Suprapubic skin (tissue), 4 donors: Measurements from ENCODE around the gene THEM5. TPM values are rescaled to one million over a fixed set of nuclear protein-coding genes. Genes with fewer than 3 reads are reported as not detected.

ENCODE experiments used
- DNase-seq, 2 donors: peaks; one replicate each; pipeline ENCODE4 v3.0.0-alpha.2; 2019; ENCODE audit warnings: low spot score in 2 of 2
- H3K27ac ChIP-seq: fragments of 200-600 bp; sonication (generic); one replicate; pipeline ENCODE4 v1.5.1; 2019
- H3K27me3 ChIP-seq: fragments of 200-600 bp; sonication (generic); one replicate; pipeline ENCODE4 v1.5.1; 2019
- H3K36me3 ChIP-seq: fragments of 200-600 bp; sonication (generic); one replicate; pipeline ENCODE4 v1.5.1; 2019
- H3K4me1 ChIP-seq: fragments of 200-600 bp; sonication (generic); one replicate; pipeline ENCODE4 v1.5.1; 2019
- H3K4me3 ChIP-seq: fragments of 200-600 bp; sonication (generic); one replicate; pipeline ENCODE4 v1.5.1; 2019; ENCODE audit warnings: mild to moderate bottlenecking
- H3K9me3 ChIP-seq: fragments of 200-600 bp; sonication (generic); one replicate; pipeline ENCODE4 v1.5.1; 2019
- CTCF ChIP-seq, 2 donors: fragments of 200-600 bp in 1 of 2; fragments of 450-650 bp in 1 of 2; sonication (generic) in 1 of 2; IDR thresholded peaks; one replicate each; pipeline ENCODE4 v1.5.1; 2016 to 2019; ENCODE audit warnings: antibody characterized with exemption in 2 of 2, mild to moderate bottlenecking in 1 of 2, moderate library complexity in 1 of 2
- EP300 ChIP-seq: sonication (generic); formaldehyde crosslinking; IDR thresholded peaks from one replicate; pipeline ENCODE4 v1.6.1; 2017; ENCODE audit warnings: antibody characterized with exemption
- POLR2A ChIP-seq, 2 donors: fragments of 450-650 bp; IDR thresholded peaks; one replicate each; pipeline ENCODE4 v1.6.1; 2017; ENCODE audit warnings: antibody characterized with exemption in 2 of 2, mild to moderate bottlenecking in 2 of 2, moderate library complexity in 2 of 2
- POLR2AphosphoS5 ChIP-seq, 3 donors: sonication (generic); formaldehyde crosslinking; IDR thresholded peaks; one replicate each; pipeline ENCODE4 v1.6.1; 2017; ENCODE audit warnings: antibody characterized with exemption in 3 of 3
- WGBS: methylation state at CpG from one replicate; pipeline ENCODE4 v1.1.5; 2018; 5-methylcytosine and 5-hydroxymethylcytosine counted together
- total RNA-seq, 4 donors: library from RNA; depleted of rRNA; stranded (reverse); fragments of >200 nt; gene quantifications; one replicate each; pipeline ENCODE4 v1.1.0, GENCODE V29; 2016

Gene THEM5
- total RNA-seq, 4 donors from 2014 or later = 29.1 to 89.7 (median 64.3) TPM

DNA sequence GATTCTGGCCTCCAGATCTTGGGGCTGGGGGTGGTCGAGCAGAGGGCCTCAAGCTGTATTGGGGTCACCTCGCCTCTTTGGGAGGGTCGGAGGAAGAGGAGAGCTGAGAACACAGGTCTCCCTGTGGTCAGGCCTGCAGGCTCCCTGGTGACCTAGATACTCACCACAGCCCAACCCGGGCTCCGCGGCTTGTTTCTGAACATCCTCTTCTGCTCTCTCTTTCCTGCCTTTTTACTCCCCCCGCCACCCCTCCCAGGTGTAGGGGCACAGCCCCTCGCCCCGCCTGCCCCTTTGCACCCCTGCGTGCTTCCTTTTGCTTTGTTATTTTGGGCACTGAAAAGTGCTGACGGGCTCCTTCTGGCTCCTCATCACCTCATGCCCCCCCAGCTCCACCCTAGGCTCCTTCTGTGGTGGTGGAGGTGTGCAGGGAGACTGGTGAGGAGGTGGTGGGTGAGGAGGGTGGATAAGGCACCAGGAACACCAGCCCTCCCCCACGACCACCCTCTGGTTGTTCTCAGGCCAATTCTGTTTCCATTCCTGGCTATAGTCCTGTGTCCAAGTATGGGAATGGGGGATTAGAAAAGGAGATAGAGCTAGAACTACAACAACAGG is 37.7 kb downstream of the THEM5 start:
- peaks cover 15% of the 10 kb centered on the region for H3K4me1 ChIP-seq
- DNase-seq = no peak
- no peak overlapping the region for H3K4me3 ChIP-seq
- H3K27me3 ChIP-seq = no peaks in the 10 kb centered on the region
- peaks cover 7% of the 10 kb centered on the region for H3K36me3 ChIP-seq
- no peak for TF ChIP-seq CTCF (IDR thresholded peaks at IDR 0.05)
- no peak for TF ChIP-seq POLR2AphosphoS5 (IDR thresholded peaks at IDR 0.05)
- H3K9me3 ChIP-seq = no peaks in the 10 kb centered on the region
- 80% methylated on average over 12 of the region's 12 CpGs for WGBS
- H3K27ac ChIP-seq = no peak overlapping the region

- H3K9me3 ChIP-seq = no peaks in the 10 kb centered on the region
- DNase-seq = no peak
- TF ChIP-seq POLR2AphosphoS5 (IDR thresholded peaks at IDR 0.05) = no peak
- TF ChIP-seq EP300 = no peak
- TF ChIP-seq POLR2A (IDR thresholded peaks at IDR 0.05) = no peak
- TF ChIP-seq CTCF (IDR thresholded peaks at IDR 0.05) = no peak
- H3K27ac ChIP-seq = no peak overlapping the region
- H3K4me3 ChIP-seq = no peak overlapping the region
- WGBS = 85% methylated on average over 3 of the region's 8 CpGs
- peaks cover 10% of the 10 kb centered on the region for H3K4me1 ChIP-seq
- no peaks in the 10 kb centered on the region for H3K27me3 ChIP-seq
- peaks cover 7% of the 10 kb centered on the region for H3K36me3 ChIP-seq
Measured at GRCh38 chr1:151814971-151815545, 38.5 kb downstream of the THEM5 start.

GRCh38 chr1:151814426-151814825 is 39.1 kb downstream of the THEM5 start:
- TF ChIP-seq POLR2A (IDR thresholded peaks at IDR 0.05) = no peak
- no peak for TF ChIP-seq EP300
- TF ChIP-seq CTCF (IDR thresholded peaks at IDR 0.05) = no peak
- TF ChIP-seq POLR2AphosphoS5 (IDR thresholded peaks at IDR 0.05) = no peak
- H3K36me3 ChIP-seq = peaks cover 7% of the 10 kb centered on the region
- WGBS = 85% methylated on average over 15 of the region's 15 CpGs
- no peaks in the 10 kb centered on the region for H3K9me3 ChIP-seq
- H3K4me3 ChIP-seq = no peak overlapping the region
- no peaks in the 10 kb centered on the region for H3K27me3 ChIP-seq
- DNase-seq = no peak
- no peak overlapping the region for H3K27ac ChIP-seq
- peaks cover 11% of the 10 kb centered on the region for H3K4me1 ChIP-seq

- Histone ChIP-seq H3K4me3 (no peak overlapping the region), H3K9me3 (no peaks in the 10 kb centered on the region), H3K36me3 (peaks cover 7% of the 10 kb centered on the region), H3K4me1 (peaks cover 11% of the 10 kb centered on the region), H3K27ac (no peak overlapping the region), H3K27me3 (no peaks in the 10 kb centered on the region)
- WGBS = 85% methylated on average over 11 of the region's 12 CpGs
- TF ChIP-seq EP300 = no peak
- DNase-seq = no peak
Measured at GRCh38 chr1:151813271-151813977, 40.1 kb downstream of the THEM5 start.

DNA sequence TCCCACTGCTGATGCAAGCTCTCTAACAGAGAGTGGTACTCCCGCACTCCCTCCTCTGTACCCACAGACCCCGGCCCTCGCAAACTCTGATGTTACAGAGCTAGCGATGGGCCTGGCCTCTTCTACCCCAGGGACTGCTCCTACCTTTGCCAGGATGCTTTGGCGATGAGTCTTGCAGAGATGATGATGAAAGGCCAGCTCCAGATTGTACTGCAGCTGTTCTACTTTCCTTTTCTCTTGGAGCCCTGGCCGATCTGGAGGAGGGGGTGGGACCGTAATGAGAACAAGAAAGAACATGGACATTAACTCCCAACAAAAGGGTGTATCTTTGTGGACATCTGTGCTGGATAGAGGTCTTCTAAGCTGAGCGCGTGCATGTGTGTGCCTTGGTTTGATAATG is 42.3 kb downstream of the THEM5 start:
- TF ChIP-seq POLR2A (IDR thresholded peaks at IDR 0.05) (no peak), POLR2AphosphoS5 (IDR thresholded peaks at IDR 0.05) (no peak), EP300 (no peak), CTCF (IDR thresholded peaks at IDR 0.05) (no peak)
- Histone ChIP-seq H3K36me3 (peaks cover 7% of the 10 kb centered on the region), H3K27me3 (no peaks in the 10 kb centered on the region), H3K4me1 (peaks cover 4% of the 10 kb centered on the region), H3K9me3 (no peaks in the 10 kb centered on the region), H3K27ac (no peak overlapping the region), H3K4me3 (no peak overlapping the region)
- no peak for DNase-seq
- WGBS = 84% methylated on average over 9 of the region's 9 CpGs
